H1 (cell line): Measurements from ENCODE around the gene CBX2. TPM values are rescaled to one million over a fixed set of nuclear protein-coding genes. Genes with fewer than 3 reads are reported as not detected.

Experiments used
- CTCF ChIA-PET: fragments of 300-600 bp; sonication (Branson Sonifier 250); formaldehyde crosslinking; loops from one replicate; lab custom pipeline; 2021; ENCODE audit not compliant: partially characterized antibody; lab: Charles Lee
- POLR2A ChIA-PET: fragments of 300-600 bp; sonication (Branson Sonifier 250); formaldehyde crosslinking; loops from one replicate; lab custom pipeline; 2021; ENCODE audit warnings: inconsistent platforms; ENCODE audit not compliant: partially characterized antibody; lab: Charles Lee
- DNase-seq, 2 experiments: peaks; one replicate each; pipeline versions ENCODE4 v3.0.0 to v3.0.0-alpha.2; 2010 to 2022; ENCODE audit warnings: low spot score in 2 of 2, low read depth in 1 of 2, mixed read lengths in 1 of 2
- FAIRE-seq: peaks from 2 replicates; lab custom pipeline; 2011; peaks lifted over from hg19 to GRCh38; lab: Jason Lieb, UNC
- H2AFZ ChIP-seq: 2 replicates; pipeline ENCODE4 v1.8.1; 2012; ENCODE audit warnings: low read length, inconsistent platforms
- H2AK5ac ChIP-seq: 2 replicates; pipeline ENCODE4 v1.6.1; 2013; ENCODE audit warnings: low read depth, low read length
- H2BK120ac ChIP-seq: replicated peaks from 2 replicates; pipeline ENCODE3; 2013; ENCODE audit warnings: low read depth, low read length, inconsistent platforms
- H2BK12ac ChIP-seq: 2 replicates; pipeline ENCODE4 v1.6.1; 2013; ENCODE audit warnings: low read depth, low read length
- H2BK15ac ChIP-seq: 2 replicates; pipeline ENCODE4 v1.6.1; 2013; ENCODE audit warnings: low read length
- H2BK20ac ChIP-seq: 2 replicates; pipeline ENCODE4 v1.6.1; 2013; ENCODE audit warnings: low read length
- H2BK5ac ChIP-seq: 2 replicates; pipeline ENCODE4 v1.6.1; 2013; ENCODE audit warnings: low read depth, low read length
- H3K14ac ChIP-seq: 2 replicates; pipeline ENCODE4 v1.6.1; 2013; ENCODE audit warnings: inconsistent platforms; ENCODE audit not compliant: insufficient read length
- H3K18ac ChIP-seq: 2 replicates; pipeline ENCODE4 v1.6.1; 2013; ENCODE audit warnings: low read length; ENCODE audit errors: extremely low read depth
- H3K23ac ChIP-seq: 2 replicates; pipeline ENCODE4 v1.6.1; 2013; ENCODE audit warnings: inconsistent platforms; ENCODE audit not compliant: insufficient read length
- H3K23me2 ChIP-seq: 2 replicates; pipeline ENCODE4 v1.6.1; 2013; ENCODE audit warnings: low read depth, low read length
- H3K27ac ChIP-seq: 2 replicates; pipeline ENCODE4 v1.6.1; 2011; ENCODE audit warnings: low read depth, low read length, inconsistent platforms
- H3K27me3 ChIP-seq, 4 experiments: replicated peaks in 1 of 4; 1 replicate in 1 of 4; 2 replicates in 3 of 4; pipeline versions ENCODE4 v1.6.1 to v1.8.1; 2011 to 2013; ENCODE audit warnings: low read length in 3 of 4, mild to moderate bottlenecking in 3 of 4, inconsistent platforms in 2 of 4, mixed read lengths in 2 of 4, moderate library complexity in 1 of 4; ENCODE audit not compliant: control insufficient read depth in 3 of 4, insufficient read depth in 3 of 4; ENCODE audit errors: extremely low read depth in 1 of 4
- H3K36me3 ChIP-seq, 4 experiments: 2 replicates each; pipeline versions ENCODE4 v1.6.1 to v1.8.1; 2011 to 2013; ENCODE audit warnings: mild to moderate bottlenecking in 4 of 4, low read length in 3 of 4, moderate library complexity in 2 of 4, control low read depth in 1 of 4, inconsistent platforms in 1 of 4; ENCODE audit not compliant: insufficient read depth in 4 of 4, control insufficient read depth in 2 of 4
- H3K4ac ChIP-seq: replicated peaks from 2 replicates; pipeline ENCODE3; 2013; ENCODE audit warnings: low read length, low read depth, mixed read lengths, inconsistent platforms; ENCODE audit not compliant: insufficient read length
- H3K4me1 ChIP-seq, 4 experiments: replicated peaks in 1 of 4; 1 replicate in 1 of 4; 2 replicates in 3 of 4; pipeline versions ENCODE4 v1.6.1 to v1.8.1; 2011 to 2013; ENCODE audit warnings: low read length in 3 of 4, inconsistent platforms in 2 of 4, mixed read lengths in 1 of 4; ENCODE audit not compliant: insufficient read depth in 4 of 4, control insufficient read depth in 3 of 4
- H3K4me2 ChIP-seq, 2 experiments: 2 replicates each; pipeline versions ENCODE4 v1.6.1 to v1.8.1; 2011 to 2013; ENCODE audit warnings: low read depth in 2 of 2, low read length in 2 of 2, control low read depth in 1 of 2, inconsistent platforms in 1 of 2, mild to moderate bottlenecking in 1 of 2; ENCODE audit not compliant: insufficient read depth in 1 of 2
- H3K4me3 ChIP-seq, 4 experiments: fragments of 200-600, 300-600 bp in 1 of 4; sonication (generic), shearing (Covaris generic), sonication (Bioruptor Twin) in 1 of 4; 2 replicates each; pipeline versions ENCODE4 v1.5.1 to v1.8.1; 2011 to 2016; ENCODE audit warnings: low read length in 4 of 4, low read depth in 3 of 4, control low read depth in 2 of 4, inconsistent platforms in 2 of 4, mild to moderate bottlenecking in 2 of 4, mixed read lengths in 1 of 4, moderate library complexity in 1 of 4; ENCODE audit not compliant: insufficient read depth in 2 of 4; ENCODE audit errors: extremely low read depth in 1 of 4
- H3K56ac ChIP-seq: replicated peaks from 2 replicates; pipeline ENCODE3; 2013; ENCODE audit warnings: low read depth, mild to moderate bottlenecking, mixed read lengths, low read length, inconsistent platforms; ENCODE audit not compliant: insufficient read length
- H3K79me1 ChIP-seq: 2 replicates; pipeline ENCODE4 v1.6.1; 2013; ENCODE audit warnings: low read depth, low read length, control low read depth
- H3K79me2 ChIP-seq, 2 experiments: 2 replicates each; pipeline versions ENCODE4 v1.6.1 to v1.8.1; 2012 to 2013; ENCODE audit warnings: low read length in 2 of 2, mild to moderate bottlenecking in 2 of 2, inconsistent platforms in 1 of 2; ENCODE audit not compliant: insufficient read depth in 2 of 2, control insufficient read depth in 1 of 2
- H3K9ac ChIP-seq, 4 experiments: replicated peaks in 1 of 4; 1 replicate in 1 of 4; 2 replicates in 3 of 4; pipeline versions ENCODE4 v1.6.1 to v1.8.1; 2011 to 2013; ENCODE audit warnings: low read depth in 3 of 4, low read length in 3 of 4, control low read depth in 2 of 4, mild to moderate bottlenecking in 2 of 4, moderate library complexity in 2 of 4, inconsistent platforms in 1 of 4; ENCODE audit errors: extremely low read depth in 1 of 4
- H3K9me3 ChIP-seq, 2 experiments: 2 replicates each; pipeline versions ENCODE4 v1.6.1 to v1.8.1; 2012 to 2013; ENCODE audit warnings: mild to moderate bottlenecking in 2 of 2, moderate library complexity in 2 of 2, control low read depth in 1 of 2, inconsistent platforms in 1 of 2, low read depth in 1 of 2, low read length in 1 of 2, mixed read lengths in 1 of 2; ENCODE audit not compliant: insufficient read depth in 2 of 2
- H4K20me1 ChIP-seq, 2 experiments: replicated peaks in 1 of 2; 2 replicates each; pipeline versions ENCODE3 to v1.8.1; 2011 to 2013; ENCODE audit warnings: inconsistent platforms in 2 of 2, low read length in 2 of 2, mild to moderate bottlenecking in 1 of 2; ENCODE audit not compliant: insufficient read depth in 2 of 2, control insufficient read depth in 1 of 2
- H4K5ac ChIP-seq: 2 replicates; pipeline ENCODE4 v1.6.1; 2013; ENCODE audit warnings: low read length, low read depth, mixed read lengths, inconsistent platforms; ENCODE audit not compliant: insufficient read length
- H4K8ac ChIP-seq: 2 replicates; pipeline ENCODE4 v1.8.0; 2013; ENCODE audit warnings: mild to moderate bottlenecking, moderate library complexity, low read length, inconsistent platforms; ENCODE audit not compliant: insufficient read depth; ENCODE audit errors: extremely low read depth
- H4K91ac ChIP-seq: replicated peaks from 2 replicates; pipeline ENCODE3; 2013; ENCODE audit warnings: low read length, mixed read lengths, inconsistent platforms; ENCODE audit not compliant: insufficient read length
- CBX8 ChIP-seq: fragments of 300-800, 300-1000 bp; sonication (generic); IDR thresholded peaks from 2 replicates; pipeline ENCODE4 v1.7.1; 2016; ENCODE audit warnings: low read depth, low read length, borderline replicate concordance
- SIN3A ChIP-seq, 2 experiments: IDR thresholded peaks in 1 of 2; conservative IDR thresholded peaks in 1 of 2; 2 replicates each; pipeline ENCODE4 v1.6.1; 2011 to 2012; ENCODE audit warnings: low read length in 2 of 2, improper control_type of control experiment in 1 of 2, low read depth in 1 of 2, mild to moderate bottlenecking in 1 of 2
- SP4 ChIP-seq: IDR thresholded peaks from 2 replicates; pipeline ENCODE4 v1.6.1; 2012; ENCODE audit warnings: low read length, inconsistent platforms
- WGBS, 2 experiments: shearing (Covaris generic) in 1 of 2; methylation state at CpG; one replicate each; pipeline versions ENCODE4 v1.1.6 to v1.1.7; 2013 to 2015; ENCODE audit warnings: low lambda C conversion rate in 2 of 2, mixed read lengths in 2 of 2, inconsistent platforms in 1 of 2, low coverage in 1 of 2, missing lambda C conversion rate in 1 of 2; ENCODE audit not compliant: insufficient replicate concordance in 2 of 2, insufficient coverage in 1 of 2, insufficient read length in 1 of 2; ENCODE audit errors: extremely low coverage in 1 of 2, missing lambda C conversion rate in 1 of 2; 5-methylcytosine and 5-hydroxymethylcytosine counted together
- polyA plus RNA-seq, 7 experiments: library from polyadenylated mRNA; depleted of rRNA in 3 of 7; stranded (reverse) in 5 of 7; unstranded in 2 of 7; fragments of >200 nt in 5 of 7; fragments of 200-250 nt in 2 of 7; gene quantifications; 1 replicate in 5 of 7; 2 replicates in 1 of 7; 4 replicates in 1 of 7; pipeline versions ENCODE4 v1.2.1 to v1.2.3, GENCODE V29; 2011 to 2013; ENCODE audit warnings: missing spikeins in 2 of 7, mixed read lengths in 2 of 7
- total RNA-seq: library from RNA; stranded (reverse); fragmentation: NEBNext Ultra II Directional; extraction: Animal tissue kit (Norgen Biotek cat#: 25700); gene quantifications from 2 replicates; pipeline ENCODE4 v1.2.1, GENCODE V29; 2021

The CBX2 gene
- total and polyA plus RNA-seq, 2 of the 8 experiments (the other 6 are each of a cell fraction or from before 2014, with no cell fraction given), result 64.3 to 83.9 TPM

- ChIA-PET CTCF (interaction anchor here (0.7 to 19.1 kb wide), 9 partner anchors 7 to 168 kb away, joined by 3 to 576 read pairs (median 4); partner anchors contain the start of gene CBX4), POLR2A (interaction anchor here (0.6 to 6.0 kb wide), 16 partner anchors 8 to 195 kb away, joined by 3 to 49 read pairs (median 6); partner anchors contain the start of genes CBX2 and CBX4)
- Histone ChIP-seq H3K36me3 (peaks cover 0 to 12% (median 0%) of the 10 kb centered on the region in 4 experiments; a peak in 1 of 8 replicates), H3K27ac (no peak overlapping the region), H4K91ac (peak overlapping the region; percentile 35), H3K79me1 (no peaks in the 10 kb centered on the region), H3K56ac (no peak overlapping the region), H2BK15ac (no peak overlapping the region; the same call in 1 of the 2 replicates), H2BK20ac (no peak overlapping the region), H3K4me1 (peaks cover 8 to 57% (median 38%) of the 10 kb centered on the region in 4 experiments), H2BK120ac (no peak overlapping the region), H3K4me2 (peak overlapping the region; percentile 59 to 70), H3K4ac (peak overlapping the region; percentile 41), H3K4me3 (peak overlapping the region; percentile 9 to 67 (median 24); a peak in 7 of 8 replicates), H2AK5ac (no peak overlapping the region), H4K8ac (peak overlapping the region; percentile 58; the same call in 1 of the 2 replicates), H3K79me2 (no peaks in the 10 kb centered on the region), H4K20me1 (peaks cover 13 to 21% of the 10 kb centered on the region in 2 experiments), H3K27me3 (peaks cover 81 to 92% (median 90%) of the 10 kb centered on the region in 4 experiments), H3K23ac (no peak overlapping the region), H3K18ac (peak overlapping the region; percentile 62), H2BK12ac (peak overlapping the region; percentile 85), H3K23me2 (peaks cover 3% of the 10 kb centered on the region), H3K9me3 (peaks cover 0 to 4% of the 10 kb centered on the region in 2 experiments; a peak in 3 of 4 replicates), H2BK5ac (no peak overlapping the region), H3K9ac (no peak overlapping the region), H2AFZ (no peak overlapping the region), H3K14ac (no peak overlapping the region), H4K5ac (no peak overlapping the region)
- 2% methylated on average over 25 of the region's 89 CpGs; no CpG with 5 or more reads in 1 of the 2 experiments for WGBS, 2 experiments
- no peak for FAIRE-seq
- no peak for TF ChIP-seq SP4
- 0 out of 2 replicates have a peak, but pooled peaks have one; percentile 0 for TF ChIP-seq CBX8
- peak in 1 of 2 experiments; percentile 25; a peak in 1 of 4 replicates for TF ChIP-seq SIN3A (conservative IDR thresholded peaks at IDR 0.05 in 1 of 2, IDR thresholded peaks at IDR 0.05 in 1 of 2; ENCODE audit: low read depth in 1 of 2, low read length in 2 of 2)
- peak in 1 of 2 experiments; percentile 65 for DNase-seq
Observed at GRCh38 chr17:79797492-79798298, 19.7 kb downstream of the CBX2 start.
